Endodermal cell (in vitro differentiated cells): ENCODE data around the gene CYP3A4. TPM values are rescaled to one million over a fixed set of nuclear protein-coding genes. Genes with fewer than 3 reads are reported as not detected.
"Not testable (repeated sequence)": the region's sequence is repeated elsewhere in the genome, so short reads cannot be mapped to it uniquely, and the experiment has no call there.

Experiments
- DNase-seq: peaks from one replicate; pipeline ENCODE4 v3.0.0-alpha.2; 2017
- H3K27ac ChIP-seq: 2 replicates; pipeline ENCODE4 v1.5.1; 2013; ENCODE audit warnings: mild to moderate bottlenecking, low read depth, low read length, moderate library complexity
- H3K27me3 ChIP-seq: 2 replicates; pipeline ENCODE4 v1.6.1; 2013; ENCODE audit warnings: mild to moderate bottlenecking, low read length, moderate library complexity; ENCODE audit not compliant: insufficient read depth, control insufficient read depth, poor library complexity, severe bottlenecking
- H3K36me3 ChIP-seq: 2 replicates; pipeline ENCODE4 v1.7.0; 2013; ENCODE audit warnings: mild to moderate bottlenecking, low read length, moderate library complexity; ENCODE audit not compliant: control insufficient read depth, insufficient read depth
- H3K4me1 ChIP-seq: one replicate; pipeline ENCODE4 v1.7.0; 2013; ENCODE audit warnings: low read length; ENCODE audit not compliant: control insufficient read depth, insufficient read depth
- H3K4me3 ChIP-seq: 2 replicates; pipeline ENCODE4 v1.5.1; 2013; ENCODE audit warnings: mild to moderate bottlenecking, low read length, moderate library complexity
- H3K9ac ChIP-seq: 2 replicates; pipeline ENCODE4 v1.6.1; 2013; ENCODE audit warnings: mild to moderate bottlenecking, low read length, moderate library complexity; ENCODE audit not compliant: poor library complexity, severe bottlenecking; ENCODE audit errors: extremely low read depth
- H3K9me3 ChIP-seq: 2 replicates; pipeline ENCODE4 v1.6.1; 2013; ENCODE audit warnings: mild to moderate bottlenecking, low read length, moderate library complexity; ENCODE audit not compliant: control insufficient read depth
- H3K27ac Mint-ChIP-seq: 2 replicates; pipeline ENCODE4 v1.8.0; 2020; ENCODE audit warnings: mixed read lengths
- H3K27me3 Mint-ChIP-seq: 2 replicates; pipeline ENCODE4 v1.8.0; 2021; ENCODE audit warnings: mild to moderate bottlenecking, mixed read lengths; ENCODE audit not compliant: insufficient read depth
- H3K36me3 Mint-ChIP-seq: 2 replicates; pipeline ENCODE4 v1.8.0; 2020; ENCODE audit warnings: low read depth, mixed read lengths
- H3K4me1 Mint-ChIP-seq: 2 replicates; pipeline ENCODE4 v1.8.0; 2020; ENCODE audit warnings: mixed read lengths
- H3K4me3 Mint-ChIP-seq: 2 replicates; pipeline ENCODE4 v1.8.0; 2020; ENCODE audit warnings: mild to moderate bottlenecking, moderate library complexity, mixed read lengths
- H3K9me3 Mint-ChIP-seq: 2 replicates; pipeline ENCODE4 v1.8.0; 2020; ENCODE audit warnings: mild to moderate bottlenecking, mixed read lengths
- WGBS, 2 experiments: methylation state at CpG; one replicate each; pipeline versions ENCODE4 v1.1.5 to v1.1.7; 2013; ENCODE audit warnings: missing lambda C conversion rate in 2 of 2, mixed read lengths in 1 of 2; ENCODE audit not compliant: insufficient coverage in 1 of 2, insufficient read length in 1 of 2; 5-methylcytosine and 5-hydroxymethylcytosine counted together
- total RNA-seq, 2 donors: library from RNA; stranded (reverse); fragmentation: NEBNext Ultra II Directional in 1 of 2; extraction: Animal tissue kit (Norgen Biotek cat#: 25700) in 1 of 2; gene quantifications; 2 replicates in 1 of 2; 3 replicates in 1 of 2; pipeline ENCODE4 v1.2.1, GENCODE V29; 2021
- TF ChIP-seq, protein P1 (sequence below): fragments of 200-600 bp; sonication (generic); conservative IDR thresholded peaks from 2 replicates; pipeline ENCODE4 v1.5.0; 2021; ENCODE audit warnings: antibody characterized with exemption, mild to moderate bottlenecking

The CYP3A4 gene
- total RNA-seq, 2 donors from 2014 or later: 0.11 TPM; not detected in 1

DNA sequence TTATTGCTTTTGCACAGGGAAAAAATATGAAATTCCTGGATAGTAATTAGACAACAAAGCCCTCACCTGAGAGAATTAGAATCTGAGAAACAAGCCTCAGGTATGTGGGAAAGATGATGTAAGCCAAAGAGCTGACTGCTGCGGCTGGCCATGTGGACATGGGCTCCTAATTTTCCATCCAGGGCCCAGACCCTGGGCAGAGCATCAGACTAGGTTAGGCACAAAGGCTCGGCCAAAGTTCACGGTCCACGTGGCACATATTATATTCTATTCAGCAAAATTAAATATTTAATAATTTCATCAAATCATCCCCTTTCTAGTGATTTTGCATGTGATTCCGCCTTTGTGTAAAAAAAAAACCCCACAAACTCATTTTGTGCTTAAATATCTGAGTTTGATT is 5.1 kb downstream of the CYP3A4 start:
- no peak for DNase-seq
- Mint-ChIP-seq H3K27me3 (peaks cover 16% of the 10 kb centered on the region), H3K9me3 (peaks cover 5% of the 10 kb centered on the region), H3K36me3 (no peaks in the 10 kb centered on the region), H3K27ac (no peak overlapping the region), H3K4me3 (no peak overlapping the region), H3K4me1 (no peaks in the 10 kb centered on the region)
- peaks cover 3% of the 10 kb centered on the region for H3K9me3 ChIP-seq
- no peaks in the 10 kb centered on the region for H3K36me3 ChIP-seq
- TF ChIP-seq, protein P1, sequence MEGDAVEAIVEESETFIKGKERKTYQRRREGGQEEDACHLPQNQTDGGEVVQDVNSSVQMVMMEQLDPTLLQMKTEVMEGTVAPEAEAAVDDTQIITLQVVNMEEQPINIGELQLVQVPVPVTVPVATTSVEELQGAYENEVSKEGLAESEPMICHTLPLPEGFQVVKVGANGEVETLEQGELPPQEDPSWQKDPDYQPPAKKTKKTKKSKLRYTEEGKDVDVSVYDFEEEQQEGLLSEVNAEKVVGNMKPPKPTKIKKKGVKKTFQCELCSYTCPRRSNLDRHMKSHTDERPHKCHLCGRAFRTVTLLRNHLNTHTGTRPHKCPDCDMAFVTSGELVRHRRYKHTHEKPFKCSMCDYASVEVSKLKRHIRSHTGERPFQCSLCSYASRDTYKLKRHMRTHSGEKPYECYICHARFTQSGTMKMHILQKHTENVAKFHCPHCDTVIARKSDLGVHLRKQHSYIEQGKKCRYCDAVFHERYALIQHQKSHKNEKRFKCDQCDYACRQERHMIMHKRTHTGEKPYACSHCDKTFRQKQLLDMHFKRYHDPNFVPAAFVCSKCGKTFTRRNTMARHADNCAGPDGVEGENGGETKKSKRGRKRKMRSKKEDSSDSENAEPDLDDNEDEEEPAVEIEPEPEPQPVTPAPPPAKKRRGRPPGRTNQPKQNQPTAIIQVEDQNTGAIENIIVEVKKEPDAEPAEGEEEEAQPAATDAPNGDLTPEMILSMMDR: no peak
- H3K27ac ChIP-seq: no peak overlapping the region
- no peaks in the 10 kb centered on the region for H3K4me1 ChIP-seq
- H3K4me3 ChIP-seq: no peak overlapping the region
- no peaks in the 10 kb centered on the region for H3K27me3 ChIP-seq
- 90 to 92% methylated on average over 2 to 5 of the region's 5 CpGs for WGBS, 2 experiments
- no peak overlapping the region for H3K9ac ChIP-seq

DNA sequence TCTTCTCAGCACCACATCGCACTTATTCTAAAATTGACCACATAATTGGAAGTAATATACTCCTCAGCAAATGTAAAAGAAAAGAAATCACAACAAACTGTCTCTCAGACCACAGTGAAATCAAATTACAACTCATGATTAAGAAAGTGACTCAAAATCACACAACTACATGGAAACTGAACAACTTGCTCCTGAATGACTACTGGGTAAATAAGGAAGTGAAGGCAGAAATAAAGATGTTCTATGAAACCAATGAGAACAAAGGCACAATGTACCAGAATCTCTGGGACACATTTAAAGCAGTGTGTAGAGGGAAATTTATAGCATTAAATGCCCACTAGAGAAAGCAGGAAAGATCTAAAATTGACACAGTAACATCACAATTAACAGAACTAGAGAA is 10.6 kb downstream of the CYP3A4 start:
- not testable (repeated sequence) for H3K27ac ChIP-seq, H3K27me3 ChIP-seq, H3K36me3 ChIP-seq, H3K27ac Mint-ChIP-seq, H3K4me3 Mint-ChIP-seq, H3K4me3 ChIP-seq, H3K9ac ChIP-seq, H3K9me3 Mint-ChIP-seq, H3K36me3 Mint-ChIP-seq, H3K4me1 ChIP-seq, H3K4me1 Mint-ChIP-seq, H3K9me3 ChIP-seq, DNase-seq
- 100% methylated on average over 1 of the region's 1 CpG; no CpG with 5 or more reads in 1 of the 2 experiments for WGBS, 2 experiments
- H3K27me3 Mint-ChIP-seq: peaks cover 39% of the 10 kb centered on the region

GRCh38 chr7:99772565-99772964 is 11.4 kb downstream of the CYP3A4 start:
- Mint-ChIP-seq H3K36me3 (no peaks in the 10 kb centered on the region), H3K27ac (no peak overlapping the region), H3K4me1 (no peaks in the 10 kb centered on the region), H3K9me3 (peaks cover 3% of the 10 kb centered on the region), H3K4me3 (no peak overlapping the region), H3K27me3 (peaks cover 39% of the 10 kb centered on the region)
- WGBS, 2 experiments: 88 to 100% methylated on average over 1 of the region's 1 CpG
- Histone ChIP-seq H3K27me3 (no peaks in the 10 kb centered on the region), H3K9me3 (peaks cover 8% of the 10 kb centered on the region), H3K27ac (no peak overlapping the region), H3K4me3 (no peak overlapping the region), H3K9ac (no peak overlapping the region), H3K4me1 (no peaks in the 10 kb centered on the region), H3K36me3 (no peaks in the 10 kb centered on the region)
- TF ChIP-seq, protein P1: no peak
- DNase-seq: no peak

GRCh38 chr7:99769494-99769893 is 14.5 kb downstream of the CYP3A4 start:
- H3K36me3 Mint-ChIP-seq, H3K4me3 Mint-ChIP-seq, H3K27me3 ChIP-seq, H3K9me3 ChIP-seq, H3K4me1 Mint-ChIP-seq, H3K9ac ChIP-seq, H3K36me3 ChIP-seq, H3K9me3 Mint-ChIP-seq, DNase-seq, H3K27ac ChIP-seq, H3K4me3 ChIP-seq, H3K27ac Mint-ChIP-seq, H3K4me1 ChIP-seq: not testable (repeated sequence)
- 95% methylated on average over 3 of the region's 3 CpGs; no CpG with 5 or more reads in 1 of the 2 experiments for WGBS, 2 experiments
- H3K27me3 Mint-ChIP-seq: peaks cover 24% of the 10 kb centered on the region
